A549 (cell line): ENCODE data around the gene ADH4. TPM values are rescaled to one million over a fixed set of nuclear protein-coding genes. Genes with fewer than 3 reads are reported as not detected.

Experiments used
- ATAC-seq, 2 experiments: fragments of 200-7000 bp in 1 of 2; fragments of >200 bp in 1 of 2; cut with Nextera tagmentation in 1 of 2; cut with Tn5 transposase in 1 of 2; 3 replicates each; pipeline versions ENCODE4 v1.8.0 to v1.9.1; 2018 to 2020; ENCODE audit warnings: mild to moderate bottlenecking in 1 of 2, moderate library complexity in 1 of 2
- CTCF ChIA-PET: fragments of 300-600 bp; sonication (Branson Sonifier 250); formaldehyde crosslinking; extraction: SDS; loops from one replicate; lab custom pipeline; 2021; ENCODE audit warnings: antibody characterized with exemption, inconsistent platforms; lab: Yijun Ruan, JAX
- POLR2A ChIA-PET: fragments of 350-600 bp; formaldehyde crosslinking; extraction: SDS; loops from one replicate; lab custom pipeline; 2021; ENCODE audit warnings: antibody characterized with exemption, inconsistent platforms; lab: Yijun Ruan, JAX
- DNase-seq, 2 experiments: peaks; one replicate each; pipeline versions ENCODE4 v3.0.0 to v3.0.0-alpha.2; 2011 to 2016; ENCODE audit warnings: low read depth in 1 of 2, low spot score in 1 of 2
- FAIRE-seq: peaks from 2 replicates; lab custom pipeline; 2011; peaks lifted over from hg19 to GRCh38; lab: Jason Lieb, UNC
- H3K27ac ChIP-seq, 2 experiments: fragments of >200 bp; sonication (Bioruptor Twin); formaldehyde crosslinking; 3 replicates each; pipeline ENCODE4 v1.5.1; 2016 to 2017
- H3K4me1 ChIP-seq: fragments of >200 bp; sonication (Bioruptor Twin); formaldehyde crosslinking; 3 replicates; pipeline ENCODE4 v1.6.1; 2016
- H3K4me2 ChIP-seq: fragments of >200 bp; sonication (Bioruptor Twin); formaldehyde crosslinking; 3 replicates; pipeline ENCODE4 v1.6.1; 2016
- H3K4me3 ChIP-seq: fragments of >200 bp; sonication (Bioruptor Twin); formaldehyde crosslinking; 3 replicates; pipeline ENCODE4 v1.5.1; 2016
- H3K9me3 ChIP-seq: fragments of >200 bp; sonication (Bioruptor Twin); formaldehyde crosslinking; 3 replicates; pipeline ENCODE4 v1.6.1; 2016
- BHLHE40 ChIP-seq: IDR thresholded peaks from 2 replicates; pipeline ENCODE4 v1.6.1; 2012; ENCODE audit warnings: low read depth, low read length, inconsistent platforms
- CHD2 ChIP-seq: fragments of 150-350 bp; IDR thresholded peaks from 2 replicates; pipeline ENCODE4 v1.6.1; 2014; ENCODE audit warnings: low read length; ENCODE audit not compliant: partially characterized antibody
- CHD4 ChIP-seq: fragments of 200-600 bp; sonication (generic); IDR thresholded peaks from 2 replicates; pipeline ENCODE4 v1.6.1; 2016; ENCODE audit warnings: antibody characterized with exemption, mild to moderate bottlenecking, borderline replicate concordance
- E2F6 ChIP-seq: IDR thresholded peaks from 2 replicates; pipeline ENCODE4 v1.6.1; 2012; ENCODE audit warnings: low read depth, borderline replicate concordance
- EHMT2 ChIP-seq: fragments of 200-600 bp; sonication (generic); IDR thresholded peaks from 2 replicates; pipeline ENCODE4 v1.6.1; 2016; ENCODE audit warnings: antibody characterized with exemption, low read depth, mild to moderate bottlenecking, moderate library complexity
- ELK1 ChIP-seq: fragments of 150-350 bp; IDR thresholded peaks from 2 replicates; pipeline ENCODE4 v1.6.1; 2014; ENCODE audit warnings: low read depth, mild to moderate bottlenecking, low read length
- FOXS1 ChIP-seq: fragments of 250-450 bp; sonication (Bioruptor Pico); IDR thresholded peaks from 2 replicates; pipeline ENCODE4 v1.5.0; 2020; ENCODE audit warnings: mild to moderate bottlenecking, moderate library complexity
- GATA3 ChIP-seq: IDR thresholded peaks from 2 replicates; pipeline ENCODE4 v1.6.1; 2012; ENCODE audit warnings: borderline replicate concordance
- HMGXB4 ChIP-seq: fragments of 250-450 bp; sonication (Bioruptor Pico); IDR thresholded peaks from 2 replicates; pipeline ENCODE4 v1.5.0; 2021; ENCODE audit warnings: mild to moderate bottlenecking, moderate library complexity, borderline replicate concordance
- HOXB13 ChIP-seq: fragments of 250-450 bp; sonication (Bioruptor Pico); IDR thresholded peaks from 2 replicates; pipeline ENCODE4 v1.5.0; 2020; ENCODE audit warnings: low read depth, mild to moderate bottlenecking, moderate library complexity
- HOXB5 ChIP-seq: fragments of 250-450 bp; sonication (Bioruptor Pico); IDR thresholded peaks from 2 replicates; pipeline ENCODE4 v1.5.0; 2020; ENCODE audit warnings: mild to moderate bottlenecking, moderate library complexity
- MAFK ChIP-seq: fragments of 450-650 bp; IDR thresholded peaks from 2 replicates; pipeline ENCODE4 v1.6.1; 2014; ENCODE audit not compliant: partially characterized antibody
- MYC ChIP-seq: IDR thresholded peaks from 2 replicates; pipeline ENCODE4 v1.6.1; 2012; ENCODE audit warnings: mild to moderate bottlenecking, inconsistent platforms, low read length, improper control_type of control experiment, borderline replicate concordance
- NPAS2 ChIP-seq: fragments of 250-450 bp; sonication (Bioruptor Pico); IDR thresholded peaks from 2 replicates; pipeline ENCODE4 v1.8.0; 2022; ENCODE audit warnings: mild to moderate bottlenecking, moderate library complexity, borderline replicate concordance
- PHF8 ChIP-seq: fragments of 200-600 bp; sonication (generic); IDR thresholded peaks from 2 replicates; pipeline ENCODE4 v1.6.1; 2016; ENCODE audit warnings: low read depth, mild to moderate bottlenecking, antibody characterized with exemption, moderate library complexity, borderline replicate concordance
- POLR2AphosphoS2 ChIP-seq: conservative IDR thresholded peaks from 2 replicates; pipeline ENCODE4 v1.6.1; 2012; ENCODE audit warnings: low read length, improper control_type of control experiment, inconsistent platforms
- RARB ChIP-seq: fragments of 250-450 bp; sonication (Bioruptor Pico); IDR thresholded peaks from 2 replicates; pipeline ENCODE4 v1.8.0; 2021; ENCODE audit warnings: mild to moderate bottlenecking, moderate library complexity
- RFX5 ChIP-seq: fragments of 450-650 bp; IDR thresholded peaks from 2 replicates; pipeline ENCODE4 v1.7.1; 2014; ENCODE audit warnings: antibody characterized with exemption, mild to moderate bottlenecking, moderate library complexity
- RNF2 ChIP-seq: fragments of 200-600 bp; sonication (generic); IDR thresholded peaks from 2 replicates; pipeline ENCODE4 v1.6.1; 2016; ENCODE audit warnings: low read depth, mild to moderate bottlenecking, antibody characterized with exemption, moderate library complexity, borderline replicate concordance
- SMC3 ChIP-seq: fragments of >200 bp; sonication (Bioruptor Twin); formaldehyde crosslinking; IDR thresholded peaks from 3 replicates; pipeline ENCODE4 v1.6.1; 2018; ENCODE audit warnings: inconsistent platforms
- TP53 ChIP-seq: fragments of 250-450 bp; sonication (Bioruptor Pico); IDR thresholded peaks from 2 replicates; pipeline ENCODE4 v1.5.0; 2021; ENCODE audit warnings: mild to moderate bottlenecking, moderate library complexity
- USF2 ChIP-seq: fragments of 450-650 bp; IDR thresholded peaks from 2 replicates; pipeline ENCODE4 v1.6.1; 2014; ENCODE audit warnings: antibody characterized with exemption
- ZC3H11A ChIP-seq: fragments of 450-650 bp; IDR thresholded peaks from 2 replicates; pipeline ENCODE4 v1.6.1; 2014; ENCODE audit warnings: antibody characterized with exemption, mild to moderate bottlenecking
- ZNF302 ChIP-seq: fragments of 250-450 bp; sonication (Bioruptor Pico); IDR thresholded peaks from 2 replicates; pipeline ENCODE4 v1.9.0; 2021; ENCODE audit warnings: inconsistent platforms, mild to moderate bottlenecking, moderate library complexity
- ZSCAN20 ChIP-seq: fragments of 250-450 bp; sonication (Bioruptor Pico); IDR thresholded peaks from 2 replicates; pipeline ENCODE4 v1.8.0; 2022; ENCODE audit warnings: mild to moderate bottlenecking, moderate library complexity
- WGBS: methylation state at CpG from one replicate; pipeline ENCODE4 v1.1.6; 2017; ENCODE audit errors: missing lambda C conversion rate; 5-methylcytosine and 5-hydroxymethylcytosine counted together
- polyA plus RNA-seq, 4 experiments: library from polyadenylated mRNA; depleted of rRNA in 3 of 4; stranded (reverse); fragments of >200 nt; fragmentation: RNase III in 1 of 4; extraction: RNeasy Plus Mini Kit Qiagen cat#74134 plus additional on column Dnase treatment in 1 of 4; gene quantifications; 2 replicates in 3 of 4; 3 replicates in 1 of 4; pipeline ENCODE4 v1.2.3, GENCODE V29; 2011 to 2017
- TF ChIP-seq, protein P1 (sequence below): fragments of >200 bp; sonication (Bioruptor Twin); formaldehyde crosslinking; IDR thresholded peaks from 3 replicates; pipeline ENCODE4 v1.5.1; 2016
- TF ChIP-seq, protein P2 (sequence below): fragments of >200 bp; sonication (Bioruptor Twin); formaldehyde crosslinking; IDR thresholded peaks from 2 replicates; pipeline ENCODE4 v1.6.1; 2016

The ADH4 gene
- polyA plus RNA-seq, 2 of the 4 experiments (the other 2 are of a cell fraction), result 0.16 TPM; not detected in 1

GRCh38 chr4:99076292-99076976, 67.7 kb downstream of the ADH4 start:
- H3K4me2 ChIP-seq, result no peak overlapping the region
- no peaks in the 10 kb centered on the region for H3K9me3 ChIP-seq
- H3K4me3 ChIP-seq, result no peak overlapping the region
- ATAC-seq (no peak), DNase-seq (no peak), FAIRE-seq (no peak)
- CTCF ChIA-PET, result interaction anchor here (2.1 kb wide), 1 partner anchor 81 kb away, joined by 6 read pairs; the partner anchor contains the start of gene METAP1
- H3K27ac ChIP-seq, result no peak overlapping the region
- 95% methylated on average over 5 of the region's 5 CpGs for WGBS
- H3K4me1 ChIP-seq, result no peaks in the 10 kb centered on the region
- POLR2A ChIA-PET, result no interaction called here
- TF ChIP-seq EHMT2, result no peak
- TF ChIP-seq, protein P1, sequence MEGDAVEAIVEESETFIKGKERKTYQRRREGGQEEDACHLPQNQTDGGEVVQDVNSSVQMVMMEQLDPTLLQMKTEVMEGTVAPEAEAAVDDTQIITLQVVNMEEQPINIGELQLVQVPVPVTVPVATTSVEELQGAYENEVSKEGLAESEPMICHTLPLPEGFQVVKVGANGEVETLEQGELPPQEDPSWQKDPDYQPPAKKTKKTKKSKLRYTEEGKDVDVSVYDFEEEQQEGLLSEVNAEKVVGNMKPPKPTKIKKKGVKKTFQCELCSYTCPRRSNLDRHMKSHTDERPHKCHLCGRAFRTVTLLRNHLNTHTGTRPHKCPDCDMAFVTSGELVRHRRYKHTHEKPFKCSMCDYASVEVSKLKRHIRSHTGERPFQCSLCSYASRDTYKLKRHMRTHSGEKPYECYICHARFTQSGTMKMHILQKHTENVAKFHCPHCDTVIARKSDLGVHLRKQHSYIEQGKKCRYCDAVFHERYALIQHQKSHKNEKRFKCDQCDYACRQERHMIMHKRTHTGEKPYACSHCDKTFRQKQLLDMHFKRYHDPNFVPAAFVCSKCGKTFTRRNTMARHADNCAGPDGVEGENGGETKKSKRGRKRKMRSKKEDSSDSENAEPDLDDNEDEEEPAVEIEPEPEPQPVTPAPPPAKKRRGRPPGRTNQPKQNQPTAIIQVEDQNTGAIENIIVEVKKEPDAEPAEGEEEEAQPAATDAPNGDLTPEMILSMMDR, result no peak
- no peak for TF ChIP-seq SMC3
- TF ChIP-seq PHF8, result no peak
- TF ChIP-seq RNF2, result no peak
- no peak for TF ChIP-seq GATA3
- TF ChIP-seq FOXS1 (CRISPR knock-in tag), result no peak
- TF ChIP-seq ZNF302 (CRISPR knock-in tag), result no peak
- no peak for TF ChIP-seq CHD4
- no peak for TF ChIP-seq RFX5
- TF ChIP-seq HOXB13 (CRISPR knock-in tag), result no peak
- TF ChIP-seq USF2, result no peak
- TF ChIP-seq POLR2AphosphoS2, result no peak
- no peak for TF ChIP-seq E2F6
- TF ChIP-seq CHD2, result no peak
- no peak for TF ChIP-seq RARB

DNA sequence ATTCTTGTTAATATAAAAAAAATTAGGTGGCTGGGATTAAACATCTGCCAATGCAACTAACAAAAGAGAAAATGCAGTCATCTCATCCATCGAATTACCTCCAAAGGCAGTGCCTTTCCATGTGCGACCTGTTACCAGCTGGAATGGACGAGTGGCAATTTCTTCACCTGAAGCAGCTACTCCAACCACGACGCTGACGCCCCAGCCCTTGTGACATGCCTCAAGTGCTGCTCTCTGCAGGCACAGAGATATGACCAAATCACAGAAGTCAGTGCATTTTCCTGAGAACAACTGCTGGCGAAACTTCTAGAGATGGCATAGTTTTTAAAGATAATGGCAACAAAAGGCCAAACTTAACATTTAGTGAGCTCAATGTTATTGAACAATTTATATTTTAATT, 69.3 kb downstream of the ADH4 start:
- H3K4me3 ChIP-seq, result no peak overlapping the region
- POLR2A ChIA-PET, result no interaction called here
- TF ChIP-seq HOXB5 (no peak), MYC (no peak), GATA3 (no peak), NPAS2 (CRISPR knock-in tag) (no peak), ZSCAN20 (CRISPR knock-in tag) (no peak), RFX5 (no peak), PHF8 (no peak), HMGXB4 (CRISPR knock-in tag) (no peak), TP53 (no peak), E2F6 (no peak), CHD4 (no peak), MAFK (no peak), ELK1 (no peak), USF2 (no peak), SMC3 (no peak), ZC3H11A (no peak), HOXB13 (CRISPR knock-in tag) (no peak), BHLHE40 (no peak)
- TF ChIP-seq, protein P2, sequence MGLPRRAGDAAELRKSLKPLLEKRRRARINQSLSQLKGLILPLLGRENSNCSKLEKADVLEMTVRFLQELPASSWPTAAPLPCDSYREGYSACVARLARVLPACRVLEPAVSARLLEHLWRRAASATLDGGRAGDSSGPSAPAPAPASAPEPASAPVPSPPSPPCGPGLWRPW, result no peak
- TF ChIP-seq, all 56 proteins: peak for 0
- WGBS, result 92% methylated on average over 7 of the region's 7 CpGs
- FAIRE-seq (no peak), DNase-seq (no peak), ATAC-seq (no peak)
- H3K9me3 ChIP-seq, result no peaks in the 10 kb centered on the region
- no peak overlapping the region for H3K4me2 ChIP-seq
- no peak overlapping the region for H3K27ac ChIP-seq
- no peaks in the 10 kb centered on the region for H3K4me1 ChIP-seq
- CTCF ChIA-PET, result interaction anchor here (1.0 to 2.1 kb wide), 2 partner anchors 19 to 79 kb away, joined by 3 to 6 read pairs; partner anchors contain the start of gene METAP1
